Transverse colon (tissue), 4 donors: ENCODE results near the gene ARHGEF7. TPM values are rescaled to one million over a fixed set of nuclear protein-coding genes. Genes with fewer than 3 reads are reported as not detected.

Experiments
- DNase-seq: peaks from one replicate; pipeline ENCODE4 v3.0.0-alpha.2; 2019
- H3K27ac ChIP-seq, 4 donors: fragments of 200-600 bp; sonication (generic); 2 replicates each; pipeline ENCODE4 v1.5.1; 2016 to 2018; ENCODE audit warnings: inconsistent platforms in 4 of 4
- H3K27me3 ChIP-seq: fragments of 200-600 bp; sonication (generic); 2 replicates; pipeline ENCODE4 v1.5.1; 2017; ENCODE audit warnings: inconsistent platforms
- H3K36me3 ChIP-seq, 4 donors: fragments of 200-600 bp; sonication (generic); 2 replicates each; pipeline ENCODE4 v1.5.1; 2017 to 2019; ENCODE audit warnings: inconsistent platforms in 4 of 4
- H3K4me1 ChIP-seq, 4 donors: fragments of 200-600 bp; sonication (generic); 2 replicates each; pipeline ENCODE4 v1.5.1; 2017 to 2020; ENCODE audit warnings: inconsistent platforms in 4 of 4
- H3K4me3 ChIP-seq, 4 donors: fragments of 200-600 bp; sonication (generic); 1 replicate in 1 of 4; 2 replicates in 3 of 4; pipeline versions ENCODE4 v1.5.1 to v1.6.1; 2017 to 2019; ENCODE audit warnings: inconsistent platforms in 4 of 4
- H3K9me3 ChIP-seq, 2 donors: fragments of 200-600 bp; sonication (generic); 2 replicates each; pipeline ENCODE4 v1.5.1; 2017 to 2019; ENCODE audit warnings: inconsistent platforms in 2 of 2
- EP300 ChIP-seq: sonication (generic); formaldehyde crosslinking; IDR thresholded peaks from one replicate; pipeline ENCODE4 v1.6.1; 2017; ENCODE audit warnings: antibody characterized with exemption, low read depth
- POLR2A ChIP-seq: fragments of 450-650 bp; IDR thresholded peaks from one replicate; pipeline ENCODE4 v1.6.1; 2016; ENCODE audit warnings: antibody characterized with exemption, mild to moderate bottlenecking, moderate library complexity
- POLR2AphosphoS5 ChIP-seq, 3 donors: sonication (generic); formaldehyde crosslinking; IDR thresholded peaks; one replicate each; pipeline ENCODE4 v1.6.1; 2016; ENCODE audit warnings: antibody characterized with exemption in 3 of 3
- WGBS, 2 donors: methylation state at CpG; one replicate each; pipeline ENCODE4 v1.1.5; 2018; ENCODE audit warnings: low coverage in 1 of 2; 5-methylcytosine and 5-hydroxymethylcytosine counted together
- in situ Hi-C, 4 donors: fragments of 200-750 bp; cut with MboI; loops; one replicate each; pipeline versions ENCODE4 v1.15.0 to v1.15.1; 2017; ENCODE audit warnings: low sequenced_read_pairs in 3 of 4, low pct_ligation_motif_present in 1 of 4, low pct_unique_long_range_greater_than_20kb in 1 of 4
- intact Hi-C: fragments of 100-400 bp; cut with DNase I; formaldehyde crosslinking; loops from one replicate; pipeline ENCODE4 v1.15.1; 2023; ENCODE audit warnings: low total_unique reads
- total RNA-seq, 4 donors: library from RNA; depleted of rRNA; stranded (reverse); fragments of >200 nt; gene quantifications; one replicate each; pipeline ENCODE4 v1.1.0, GENCODE V29; 2016
- TF ChIP-seq, protein P1 (sequence below), 5 experiments: fragments of 200-600 bp in 3 of 5; fragments of 450-650 bp in 2 of 5; sonication (generic) in 3 of 5; IDR thresholded peaks; 1 replicate in 2 of 5; 2 replicates in 3 of 5; pipeline ENCODE4 v1.5.1; 2016 to 2017; ENCODE audit warnings: antibody characterized with exemption in 5 of 5, inconsistent platforms in 3 of 5, mild to moderate bottlenecking in 2 of 5, moderate library complexity in 1 of 5

Gene ARHGEF7
- total RNA-seq, 4 donors from 2014 or later = 62.3 to 104 (median 75.6) TPM

DNA sequence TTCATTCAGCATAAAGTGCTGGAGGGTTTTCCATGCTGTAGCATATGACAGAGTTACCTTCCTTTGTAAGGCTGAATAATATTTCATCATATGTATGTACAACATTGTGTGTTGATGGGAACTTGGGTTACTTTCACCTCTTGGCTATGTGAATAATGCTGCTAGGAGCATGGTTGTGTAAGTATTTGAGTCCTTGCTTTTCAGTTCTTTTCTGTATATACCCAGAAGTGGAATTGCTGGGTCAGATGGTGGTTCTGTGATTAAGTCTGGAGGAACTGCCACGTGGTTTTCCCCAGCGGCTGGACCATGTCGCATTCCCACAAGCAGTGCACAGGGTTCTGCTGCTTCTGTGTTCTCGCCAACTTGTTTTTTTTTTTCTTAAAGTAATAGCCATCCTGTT, 104.2 kb downstream of the ARHGEF7 start:
- intact Hi-C loops = loop anchor here (10.0 kb wide), 1 partner anchor 64 kb away; no protein-coding TSS in a partner anchor
- H3K27me3 ChIP-seq = no peaks in the 10 kb centered on the region
- no peaks in the 10 kb centered on the region for H3K36me3 ChIP-seq
- in situ Hi-C loops = loop anchor here in 1 of 4 donors (25.0 kb wide), 1 partner anchor 307 kb away; the partner anchor contains the start of gene ANKRD10
- no peak for TF ChIP-seq POLR2A
- TF ChIP-seq, protein P1, sequence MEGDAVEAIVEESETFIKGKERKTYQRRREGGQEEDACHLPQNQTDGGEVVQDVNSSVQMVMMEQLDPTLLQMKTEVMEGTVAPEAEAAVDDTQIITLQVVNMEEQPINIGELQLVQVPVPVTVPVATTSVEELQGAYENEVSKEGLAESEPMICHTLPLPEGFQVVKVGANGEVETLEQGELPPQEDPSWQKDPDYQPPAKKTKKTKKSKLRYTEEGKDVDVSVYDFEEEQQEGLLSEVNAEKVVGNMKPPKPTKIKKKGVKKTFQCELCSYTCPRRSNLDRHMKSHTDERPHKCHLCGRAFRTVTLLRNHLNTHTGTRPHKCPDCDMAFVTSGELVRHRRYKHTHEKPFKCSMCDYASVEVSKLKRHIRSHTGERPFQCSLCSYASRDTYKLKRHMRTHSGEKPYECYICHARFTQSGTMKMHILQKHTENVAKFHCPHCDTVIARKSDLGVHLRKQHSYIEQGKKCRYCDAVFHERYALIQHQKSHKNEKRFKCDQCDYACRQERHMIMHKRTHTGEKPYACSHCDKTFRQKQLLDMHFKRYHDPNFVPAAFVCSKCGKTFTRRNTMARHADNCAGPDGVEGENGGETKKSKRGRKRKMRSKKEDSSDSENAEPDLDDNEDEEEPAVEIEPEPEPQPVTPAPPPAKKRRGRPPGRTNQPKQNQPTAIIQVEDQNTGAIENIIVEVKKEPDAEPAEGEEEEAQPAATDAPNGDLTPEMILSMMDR (IDR thresholded peaks at IDR 0.05) = no peak
- TF ChIP-seq EP300 = no peak
- H3K27ac ChIP-seq = peak overlapping the region; percentile 24 to 66 (median 50)
- no peaks in the 10 kb centered on the region for H3K9me3 ChIP-seq
- DNase-seq = no peak
- WGBS, 2 donors = 47 to 54% methylated on average over 3 to 4 of the region's 4 CpGs
- no peak overlapping the region for H3K4me3 ChIP-seq
- peaks cover 0 to 26% (median 4%) of the 10 kb centered on the region in 4 donors for H3K4me1 ChIP-seq

DNA sequence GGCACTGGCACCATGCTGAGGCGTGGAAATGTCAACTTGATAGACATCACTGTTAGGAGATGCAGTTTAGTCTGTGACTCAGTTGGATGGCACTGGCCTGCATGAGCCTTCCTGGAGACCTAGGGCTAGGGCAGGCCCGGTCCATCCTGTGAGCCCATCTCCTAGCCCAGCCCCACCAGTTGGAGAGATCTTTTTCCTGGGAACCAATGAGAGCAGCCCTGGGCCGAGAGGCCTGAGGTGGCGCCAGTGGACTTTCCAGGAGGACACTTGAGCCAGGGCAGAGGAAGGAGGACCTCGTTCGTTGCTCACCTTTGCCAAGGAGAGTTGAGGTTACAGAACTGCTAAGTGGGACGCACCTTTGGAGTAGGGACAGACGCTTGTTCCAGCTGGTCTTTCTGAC, 104.8 kb downstream of the ARHGEF7 start:
- TF ChIP-seq EP300 = no peak
- TF ChIP-seq, protein P1 (IDR thresholded peaks at IDR 0.05) = no peak
- no peak for TF ChIP-seq POLR2AphosphoS5 (IDR thresholded peaks at IDR 0.05)
- no peak for TF ChIP-seq POLR2A
- H3K27me3 ChIP-seq = no peaks in the 10 kb centered on the region

DNA sequence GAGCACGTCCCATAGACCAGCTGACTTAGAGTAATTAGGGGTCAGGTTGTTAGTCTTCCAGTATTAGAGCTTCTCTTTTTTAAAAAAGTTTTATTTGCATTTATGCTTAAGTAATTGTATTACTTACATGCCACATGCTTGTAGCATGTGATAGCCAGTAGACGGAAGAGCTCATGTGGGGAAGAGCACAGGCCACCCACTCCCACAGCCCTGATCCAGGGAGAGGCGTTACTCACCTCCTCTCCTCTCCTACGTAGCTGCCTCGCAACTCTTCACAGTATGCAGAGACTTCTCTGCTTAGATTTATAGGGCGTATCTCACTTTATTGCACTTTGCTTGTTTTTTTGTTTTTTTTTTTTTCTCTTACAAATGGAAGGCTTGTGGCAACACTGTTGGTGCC, 110.1 kb downstream of the ARHGEF7 start:
- Histone ChIP-seq H3K27me3 (no peaks in the 10 kb centered on the region), H3K9me3 (no peaks in the 10 kb centered on the region), H3K4me3 (no peak overlapping the region), H3K36me3 (no peaks in the 10 kb centered on the region), H3K4me1 (peaks cover 0 to 7% (median under 1%) of the 10 kb centered on the region in 4 donors), H3K27ac (no peak overlapping the region)
- intact Hi-C loops = no loop called here
- TF ChIP-seq POLR2AphosphoS5 (IDR thresholded peaks at IDR 0.05) = no peak
- TF ChIP-seq, protein P1 (IDR thresholded peaks at IDR 0.05) = no peak
- 92% methylated on average over 5 to 6 of the region's 6 CpGs for WGBS, 2 donors
- no peak for DNase-seq
- in situ Hi-C loops = loop anchor here in 3 of 4 donors (10.0 to 25.0 kb wide), 4 partner anchors 70 to 313 kb away; partner anchors contain the start of gene ANKRD10 (in 1 of the 3)

More for the DNA sequence above, 104.8 kb downstream of the ARHGEF7 start:
- Histone ChIP-seq H3K4me3 (no peak overlapping the region), H3K27ac (peak overlapping the region; percentile 24 to 66 (median 38)), H3K9me3 (no peaks in the 10 kb centered on the region), H3K36me3 (no peaks in the 10 kb centered on the region), H3K4me1 (peaks cover 0 to 26% (median 4%) of the 10 kb centered on the region in 4 donors)
- DNase-seq = no peak
- in situ Hi-C loops = loop anchor here in 3 of 4 donors (10.0 to 25.0 kb wide), 4 partner anchors 65 to 308 kb away; partner anchors contain the start of gene ANKRD10 (in 1 of the 3)
- 79 to 92% methylated on average over 5 to 8 of the region's 8 CpGs for WGBS, 2 donors
- intact Hi-C loops = loop anchor here (5.0 to 10.0 kb wide), 2 partner anchors 65 to 153 kb away; no protein-coding TSS in a partner anchor

GRCh38 chr13:111225810-111226546, 110.9 kb downstream of the ARHGEF7 start:
- in situ Hi-C loops = loop anchor here in 3 of 4 donors (10.0 to 25.0 kb wide), 4 partner anchors 71 to 314 kb away; partner anchors contain the start of gene ANKRD10 (in 1 of the 3)
- intact Hi-C loops = no loop called here
- 82 to 94% methylated on average over 5 to 7 of the region's 7 CpGs for WGBS, 2 donors
- H3K4me3 ChIP-seq = no peak overlapping the region
- H3K27ac ChIP-seq = no peak overlapping the region
- no peaks in the 10 kb centered on the region for H3K9me3 ChIP-seq
- H3K4me1 ChIP-seq = peaks cover 0 to 7% (median 0%) of the 10 kb centered on the region in 4 donors
- TF ChIP-seq POLR2A (no peak), POLR2AphosphoS5 (IDR thresholded peaks at IDR 0.05) (no peak), EP300 (no peak)
- TF ChIP-seq, protein P1 (IDR thresholded peaks at IDR 0.05) = no peak
- H3K36me3 ChIP-seq = no peaks in the 10 kb centered on the region
- no peaks in the 10 kb centered on the region for H3K27me3 ChIP-seq
- DNase-seq = no peak
